H9 (cell line): Measurements from ENCODE around the gene TTC39A. TPM values are rescaled to one million over a fixed set of nuclear protein-coding genes. Genes with fewer than 3 reads are reported as not detected.

Source experiments
- DNase-seq: peaks from one replicate; pipeline ENCODE4 v3.0.0-alpha.2; 2017
- H2AFZ ChIP-seq: one replicate; pipeline ENCODE4 v1.6.1; 2013; ENCODE audit warnings: mild to moderate bottlenecking, low read length, control low read depth, moderate library complexity
- H2AK5ac ChIP-seq: 2 replicates; pipeline ENCODE4 v1.6.1; 2013; ENCODE audit warnings: low read length, control low read depth, mixed read lengths; ENCODE audit not compliant: insufficient read length
- H2BK120ac ChIP-seq: one replicate; pipeline ENCODE4 v1.6.1; 2013; ENCODE audit warnings: low read depth, mild to moderate bottlenecking, low read length, control low read depth, inconsistent platforms; ENCODE audit not compliant: poor library complexity, severe bottlenecking
- H2BK12ac ChIP-seq: 2 replicates; pipeline ENCODE4 v1.6.1; 2013; ENCODE audit warnings: low read length, control low read depth, mixed read lengths, low read depth; ENCODE audit not compliant: insufficient read length
- H2BK15ac ChIP-seq: 2 replicates; pipeline ENCODE4 v1.6.1; 2013; ENCODE audit warnings: low read depth, low read length, control low read depth
- H2BK20ac ChIP-seq: one replicate; pipeline ENCODE4 v1.6.1; 2013; ENCODE audit warnings: low read depth, mild to moderate bottlenecking, low read length, control low read depth, inconsistent platforms; ENCODE audit not compliant: poor library complexity, severe bottlenecking
- H2BK5ac ChIP-seq: 2 replicates; pipeline ENCODE4 v1.6.1; 2013; ENCODE audit warnings: low read length, control low read depth, mixed read lengths; ENCODE audit not compliant: insufficient read length
- H3K14ac ChIP-seq: 2 replicates; pipeline ENCODE4 v1.6.1; 2013; ENCODE audit warnings: low read length, control low read depth; ENCODE audit not compliant: insufficient read depth
- H3K18ac ChIP-seq: 2 replicates; pipeline ENCODE4 v1.6.1; 2013; ENCODE audit warnings: low read depth, mild to moderate bottlenecking, mixed read lengths, low read length, control low read depth; ENCODE audit not compliant: insufficient read length
- H3K23ac ChIP-seq: 2 replicates; pipeline ENCODE4 v1.6.1; 2013; ENCODE audit warnings: low read length, control low read depth, mixed read lengths, low read depth; ENCODE audit not compliant: insufficient read length
- H3K23me2 ChIP-seq: 2 replicates; pipeline ENCODE4 v1.6.1; 2013; ENCODE audit warnings: low read depth, mild to moderate bottlenecking, mixed read lengths, low read length, control low read depth; ENCODE audit not compliant: insufficient read length, poor library complexity, severe bottlenecking
- H3K27ac ChIP-seq: 2 replicates; pipeline ENCODE4 v1.5.1; 2013; ENCODE audit warnings: low read length, control low read depth, mixed read lengths, low read depth; ENCODE audit not compliant: insufficient read length
- H3K27me3 ChIP-seq: 2 replicates; pipeline ENCODE4 v1.6.1; 2013; ENCODE audit warnings: low read length, control low read depth, inconsistent platforms; ENCODE audit not compliant: insufficient read depth
- H3K4ac ChIP-seq: 2 replicates; pipeline ENCODE4 v1.6.1; 2013; ENCODE audit warnings: low read depth, mild to moderate bottlenecking, control low read depth, inconsistent platforms, low read length, moderate library complexity
- H3K4me1 ChIP-seq: 2 replicates; pipeline ENCODE4 v1.6.1; 2013; ENCODE audit warnings: low read length, control low read depth, inconsistent platforms; ENCODE audit not compliant: insufficient read depth
- H3K4me2 ChIP-seq: 2 replicates; pipeline ENCODE4 v1.6.1; 2013; ENCODE audit warnings: low read length, control low read depth, mixed read lengths; ENCODE audit not compliant: insufficient read length, insufficient read depth
- H3K56ac ChIP-seq: 2 replicates; pipeline ENCODE4 v1.6.1; 2013; ENCODE audit warnings: low read depth, mild to moderate bottlenecking, mixed read lengths, low read length, control low read depth; ENCODE audit not compliant: insufficient read length
- H3K79me1 ChIP-seq: 2 replicates; pipeline ENCODE4 v1.6.1; 2013; ENCODE audit warnings: low read depth, mild to moderate bottlenecking, moderate library complexity, low read length, control low read depth, inconsistent platforms; ENCODE audit not compliant: insufficient read depth, poor library complexity, severe bottlenecking
- H3K79me2 ChIP-seq: 2 replicates; pipeline ENCODE4 v1.6.1; 2013; ENCODE audit warnings: low read length, control low read depth, inconsistent platforms; ENCODE audit not compliant: insufficient read depth
- H3K9ac ChIP-seq: 2 replicates; pipeline ENCODE4 v1.6.1; 2013; ENCODE audit warnings: low read length, control low read depth, mixed read lengths; ENCODE audit not compliant: insufficient read length; ENCODE audit errors: extremely low read depth
- H3K9me3 ChIP-seq: one replicate; pipeline ENCODE4 v1.6.1; 2013; ENCODE audit warnings: low read depth, low read length, inconsistent platforms; ENCODE audit not compliant: control insufficient read depth
- H3T11ph ChIP-seq: one replicate; pipeline ENCODE4 v1.6.1; 2013; ENCODE audit warnings: mild to moderate bottlenecking, low read length, control low read depth, inconsistent platforms
- H4K20me1 ChIP-seq: one replicate; pipeline ENCODE4 v1.6.1; 2013; ENCODE audit not compliant: control insufficient read depth, insufficient read length, insufficient read depth
- H4K5ac ChIP-seq: 2 replicates; pipeline ENCODE4 v1.6.1; 2013; ENCODE audit warnings: low read depth, mild to moderate bottlenecking, mixed read lengths, low read length, control low read depth; ENCODE audit not compliant: insufficient read length
- H4K8ac ChIP-seq: replicated peaks from 2 replicates; pipeline ENCODE4 v1.6.1; 2013; ENCODE audit warnings: low read length, control low read depth, mixed read lengths, low read depth; ENCODE audit not compliant: insufficient read length
- H4K91ac ChIP-seq: 2 replicates; pipeline ENCODE4 v1.6.1; 2013; ENCODE audit warnings: low read depth, mild to moderate bottlenecking, moderate library complexity, mixed read lengths, low read length, control low read depth; ENCODE audit not compliant: insufficient read length
- H3K27ac Mint-ChIP-seq, 3 experiments: 2 replicates in 2 of 3; 3 replicates in 1 of 3; pipeline ENCODE4 v1.8.0; 2020 to 2021; ENCODE audit warnings: mixed read lengths in 3 of 3, mild to moderate bottlenecking in 1 of 3, moderate library complexity in 1 of 3
- H3K27me3 Mint-ChIP-seq: 2 replicates; pipeline ENCODE4 v1.8.0; 2021; ENCODE audit warnings: low read depth, mild to moderate bottlenecking, moderate library complexity, mixed read lengths
- H3K36me3 Mint-ChIP-seq, 3 experiments: 2 replicates in 2 of 3; 3 replicates in 1 of 3; pipeline ENCODE4 v1.8.0; 2020 to 2021; ENCODE audit warnings: low read depth in 3 of 3, mixed read lengths in 3 of 3; ENCODE audit not compliant: insufficient read depth in 1 of 3
- H3K4me1 Mint-ChIP-seq, 2 experiments: 2 replicates each; pipeline ENCODE4 v1.8.0; 2020; ENCODE audit warnings: mixed read lengths in 2 of 2
- H3K4me3 Mint-ChIP-seq, 2 experiments: 2 replicates in 1 of 2; 3 replicates in 1 of 2; pipeline ENCODE4 v1.8.0; 2020 to 2021; ENCODE audit warnings: mild to moderate bottlenecking in 2 of 2, mixed read lengths in 2 of 2, moderate library complexity in 1 of 2
- H3K9me3 Mint-ChIP-seq, 2 experiments: 2 replicates in 1 of 2; 3 replicates in 1 of 2; pipeline ENCODE4 v1.8.0; 2020; ENCODE audit warnings: mild to moderate bottlenecking in 2 of 2, mixed read lengths in 2 of 2, moderate library complexity in 1 of 2
- CTCF ChIP-seq: fragments of 200-600 bp; sonication (generic); conservative IDR thresholded peaks from 3 replicates; pipeline ENCODE4 v1.8.0; 2021; ENCODE audit warnings: antibody characterized with exemption, mild to moderate bottlenecking
- WGBS: extraction: QIAGEN DNeasy Blood & Tissue Kit; methylation state at CpG from one replicate; pipeline ENCODE4 v1.1.7; 2013; ENCODE audit warnings: missing lambda C conversion rate, low lambda C conversion rate, mixed read lengths; ENCODE audit not compliant: insufficient read length; ENCODE audit errors: extremely low coverage; 5-methylcytosine and 5-hydroxymethylcytosine counted together
- total RNA-seq: library from RNA; stranded (reverse); gene quantifications from 2 replicates; pipeline ENCODE4 v1.2.1, GENCODE V29; 2021

The TTC39A gene
- total RNA-seq, 1 experiment from 2014 or later = 7.7 TPM

GRCh38 chr1:51341876-51342496, 11.6 kb upstream of the TTC39A start:
- Histone ChIP-seq H3K23ac (no peak overlapping the region), H4K20me1 (no peaks in the 10 kb centered on the region), H3K4ac (no peak overlapping the region), H3K27ac (no peak overlapping the region), H3K27me3 (no peaks in the 10 kb centered on the region; the same call in 1 of the 2 replicates), H4K8ac (no peak overlapping the region), H2BK15ac (no peak overlapping the region), H2AFZ (no peak overlapping the region), H3K18ac (no peak overlapping the region), H3K14ac (no peak overlapping the region), H3K9ac (no peak overlapping the region), H3K56ac (no peak overlapping the region), H3K4me1 (no peaks in the 10 kb centered on the region), H4K91ac (no peak overlapping the region), H3K4me2 (no peak overlapping the region), H4K5ac (no peak overlapping the region), H3K23me2 (peaks cover 9% of the 10 kb centered on the region), H3K79me2 (no peaks in the 10 kb centered on the region), H2AK5ac (no peak overlapping the region), H3T11ph (no peak overlapping the region), H2BK20ac (no peak overlapping the region), H2BK120ac (no peak overlapping the region), H3K9me3 (no peaks in the 10 kb centered on the region), H2BK12ac (no peak overlapping the region), H2BK5ac (no peak overlapping the region), H3K79me1 (no peaks in the 10 kb centered on the region)
- WGBS = no CpG with 5 or more reads among the region's 4 CpGs
- TF ChIP-seq CTCF = no peak
- Mint-ChIP-seq H3K4me1 (peaks cover 27 to 33% of the 10 kb centered on the region in 2 experiments), H3K27me3 (peaks cover 26% of the 10 kb centered on the region), H3K27ac (no peak overlapping the region), H3K4me3 (no peak overlapping the region), H3K9me3 (no peaks in the 10 kb centered on the region), H3K36me3 (no peaks in the 10 kb centered on the region; a peak in 1 of 7 replicates)
- no peak for DNase-seq
